ENCODE data around the gene KCNJ16.

Gene KCNJ16

GRCh38 chr17:70070305-70071027 is 4.6 kb upstream of the KCNJ16 start:
- DNase-seq: no peak

- DNase-seq: no peak
These were observed 3.9 kb upstream of the KCNJ16 start for GRCh38 chr17:70071127-70071526.

- DNase-seq: no peak
These were observed 3.4 kb upstream of the KCNJ16 start for GRCh38 chr17:70071620-70072019.

- no peak for DNase-seq
These were observed 2.3 kb upstream of the KCNJ16 start for GRCh38 chr17:70072546-70073309.

GRCh38 chr17:70073310-70073709 is 1.7 kb upstream of the KCNJ16 start:
- no peak for DNase-seq

GRCh38 chr17:70073799-70074198 is 1.2 kb upstream of the KCNJ16 start:
- DNase-seq: no peak

GRCh38 chr17:70074236-70074830 is 692 bp upstream of the KCNJ16 start:
- DNase-seq: no peak

GRCh38 chr17:70076189-70076588 is 1.2 kb downstream of the KCNJ16 start:
- DNase-seq: no peak

GRCh38 chr17:70076831-70077230 is 1.8 kb downstream of the KCNJ16 start:
- no peak for DNase-seq

GRCh38 chr17:70078549-70078948 is 3.5 kb downstream of the KCNJ16 start:
- no peak for DNase-seq

GRCh38 chr17:70078994-70079531 is 4.0 kb downstream of the KCNJ16 start:
- no peak for DNase-seq

GRCh38 chr17:70080541-70081347 is 5.7 kb downstream of the KCNJ16 start:
- DNase-seq: no peak

GRCh38 chr17:70081885-70082284 is 6.9 kb downstream of the KCNJ16 start:
- no peak for DNase-seq

- no peak for DNase-seq
These were observed 9.5 kb downstream of the KCNJ16 start for GRCh38 chr17:70084476-70084875.

GRCh38 chr17:70086516-70086915 is 11.5 kb downstream of the KCNJ16 start:
- DNase-seq: no peak

GRCh38 chr17:70089513-70090148 is 14.6 kb downstream of the KCNJ16 start:
- DNase-seq: no peak

GRCh38 chr17:70091005-70091568 is 16.1 kb downstream of the KCNJ16 start:
- DNase-seq: no peak

GRCh38 chr17:70091696-70092095 is 16.7 kb downstream of the KCNJ16 start:
- DNase-seq: no peak

GRCh38 chr17:70093163-70093562 is 18.1 kb downstream of the KCNJ16 start:
- no peak for DNase-seq

- DNase-seq: no peak
These were observed 20.4 kb downstream of the KCNJ16 start for GRCh38 chr17:70095455-70095854.

- no peak for DNase-seq
These were observed 21.8 kb downstream of the KCNJ16 start for GRCh38 chr17:70096861-70097260.

- DNase-seq: no peak
These were observed 23.0 kb downstream of the KCNJ16 start for GRCh38 chr17:70098030-70098429.
